Ramos (cell line): ENCODE results near the gene TRIM36.

ENCODE experiments used
- in situ Hi-C: fragments of 300-500 bp; cut with MboI; formaldehyde crosslinking; loops from one replicate; pipeline ENCODE4 v1.14.3; 2022; ENCODE audit warnings: low sequenced_read_pairs; ENCODE audit not compliant: unreplicated experiment

TRIM36 gene

DNA sequence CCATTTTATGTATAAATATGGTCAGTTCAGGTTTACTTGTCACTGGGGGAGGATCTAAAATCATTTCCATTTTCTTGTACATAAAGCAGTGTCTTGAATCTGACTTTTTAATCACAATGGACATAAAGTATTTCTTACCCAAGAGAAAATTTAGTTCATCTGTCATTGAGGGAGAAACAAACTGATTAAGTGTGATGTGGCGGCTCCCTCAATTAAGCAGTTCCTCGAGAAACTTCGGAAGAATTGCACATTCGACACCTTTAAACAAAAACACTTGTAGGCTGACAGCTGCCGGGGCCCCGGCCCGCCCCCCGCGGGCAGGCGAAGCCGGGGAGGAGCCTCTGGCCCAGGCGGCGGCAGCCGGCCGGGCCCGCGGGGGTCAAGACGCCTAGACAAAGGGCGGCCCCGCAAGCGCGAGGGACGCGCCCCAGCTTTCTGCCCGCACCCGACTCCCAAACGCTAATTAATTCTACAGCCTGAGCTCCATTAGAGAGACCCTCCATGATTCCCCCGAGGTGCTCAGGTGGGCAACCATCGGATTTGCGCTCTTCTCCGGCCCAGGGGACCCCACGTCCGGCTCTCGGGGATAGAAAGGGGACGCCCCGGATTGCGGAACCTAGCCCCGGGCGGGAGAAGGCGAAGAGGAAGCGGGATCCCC lies 750 bp downstream of the TRIM36 start:
- in situ Hi-C loops = no loop called here

DNA sequence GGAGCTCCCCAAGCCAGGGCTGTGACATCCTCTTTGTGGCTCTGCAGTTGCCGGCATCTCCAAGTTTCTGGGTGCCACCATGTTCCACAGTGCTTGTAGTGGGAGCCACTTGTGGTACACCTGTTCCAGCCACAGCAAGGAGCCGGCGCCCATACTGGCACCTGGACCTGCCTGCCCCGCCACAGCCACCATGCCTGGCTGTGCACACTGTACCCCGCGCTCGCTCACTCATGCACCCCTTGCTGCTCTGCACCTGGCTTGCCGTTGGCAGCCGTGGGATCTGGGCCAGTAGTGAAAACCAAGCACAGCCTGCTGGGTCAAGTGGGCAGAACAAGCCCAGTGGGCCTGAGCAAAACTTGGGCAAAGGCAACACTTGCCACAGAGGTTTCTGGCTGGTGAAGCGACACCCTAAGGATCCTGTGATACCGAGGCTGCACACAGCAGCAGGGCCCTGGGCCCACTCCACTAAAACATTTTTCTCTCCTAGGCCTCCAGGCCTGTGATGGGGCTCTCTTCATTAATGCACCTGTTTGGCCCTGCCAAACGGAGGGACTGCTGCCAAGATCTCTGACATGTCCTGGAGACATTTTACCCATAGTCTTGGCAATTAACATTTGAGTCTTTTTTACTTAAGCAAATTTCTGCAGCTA lies 2.8 kb downstream of the TRIM36 start:
- in situ Hi-C loops = no loop called here

DNA sequence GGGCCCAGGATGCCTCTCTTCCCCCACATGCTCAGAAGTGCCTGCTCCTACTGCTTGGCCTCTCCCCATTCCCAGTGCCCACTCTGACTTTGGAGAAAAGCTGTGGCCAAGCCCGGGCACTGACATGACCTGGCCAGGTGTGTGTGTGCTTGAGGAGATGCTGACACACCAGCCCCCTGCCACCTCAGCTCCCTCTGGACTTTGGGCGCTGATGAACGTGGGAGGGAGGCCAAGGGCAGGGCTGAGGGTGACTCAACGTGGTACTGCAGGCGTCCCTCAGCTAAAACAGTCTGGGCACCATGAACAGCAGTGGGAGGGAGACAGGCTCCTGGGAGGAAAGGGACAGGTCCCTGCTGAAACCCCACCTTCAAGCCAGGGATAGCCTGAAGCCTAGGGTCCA lies 3.9 kb downstream of the TRIM36 start:
- in situ Hi-C loops = no loop called here

DNA sequence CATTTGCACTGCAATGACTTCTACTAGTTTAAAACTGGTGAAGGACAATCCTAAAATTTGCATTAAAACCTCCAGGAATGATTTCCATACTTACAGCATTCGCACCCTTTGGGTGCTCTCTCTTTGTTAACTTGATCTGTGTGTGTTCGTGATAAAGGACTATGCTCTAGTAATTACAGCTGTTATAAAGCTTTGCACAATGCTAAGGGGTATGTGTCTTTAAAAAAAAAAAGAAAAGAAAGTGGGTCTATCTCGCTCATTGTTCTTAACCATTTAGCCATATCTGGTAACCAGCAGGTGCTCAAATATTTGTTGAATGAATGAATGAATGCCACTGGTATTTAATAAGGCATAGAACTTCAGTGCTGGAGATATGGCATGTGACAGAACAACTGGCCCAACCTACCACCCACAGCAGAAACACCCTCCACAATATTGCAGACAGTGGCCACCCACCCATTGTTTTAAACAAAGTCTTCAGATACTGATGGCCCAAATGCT lies 8.7 kb downstream of the TRIM36 start:
- in situ Hi-C loops = no loop called here

DNA sequence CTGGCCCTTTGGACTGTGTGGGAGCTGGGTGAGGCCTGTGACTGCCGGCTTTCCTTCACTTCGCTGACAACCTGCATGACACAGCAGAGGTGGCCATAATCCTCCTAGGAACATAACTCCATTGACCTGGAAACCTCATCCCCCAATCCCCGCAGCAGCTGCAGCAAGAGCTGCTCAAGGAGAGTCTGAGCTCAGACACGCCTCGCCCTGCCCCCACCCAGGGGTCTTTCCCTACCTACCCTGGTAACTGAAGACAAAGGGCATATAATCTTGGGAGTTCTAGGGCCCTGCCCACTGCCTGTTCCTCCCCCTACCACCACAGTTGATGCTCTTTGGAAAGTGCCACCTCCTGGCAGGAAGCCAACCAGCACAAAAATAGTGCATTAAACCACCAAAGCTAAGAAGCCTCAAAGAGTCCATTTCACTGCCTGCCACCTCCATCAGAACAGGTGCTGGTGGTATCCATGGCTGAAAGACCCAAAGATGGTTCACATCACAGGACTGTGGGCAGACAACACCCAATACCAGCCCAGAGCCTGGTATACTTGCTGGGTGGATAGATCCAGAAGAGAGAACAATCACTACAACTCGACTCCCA lies 18.4 kb downstream of the TRIM36 start:
- in situ Hi-C loops = no loop called here

DNA sequence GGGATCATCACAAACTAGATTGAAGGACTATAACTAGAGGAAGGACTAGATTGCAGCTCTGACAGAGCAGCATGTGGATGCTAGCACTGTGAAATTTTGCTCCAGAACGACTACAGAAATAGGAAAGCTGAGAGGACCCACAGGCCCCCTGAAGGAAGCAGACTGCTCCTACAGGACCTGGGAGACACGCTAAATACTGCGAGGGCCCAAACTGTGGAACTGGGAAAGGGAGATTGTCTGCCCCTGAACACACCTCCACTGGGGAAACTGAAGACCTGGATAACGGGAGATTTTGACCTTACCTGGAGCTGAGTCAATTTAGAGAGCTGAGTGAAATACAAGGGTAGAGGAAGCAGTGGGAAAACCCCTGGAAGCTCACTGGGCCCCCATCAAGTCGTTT lies 19.2 kb downstream of the TRIM36 start:
- in situ Hi-C loops = no loop called here

DNA sequence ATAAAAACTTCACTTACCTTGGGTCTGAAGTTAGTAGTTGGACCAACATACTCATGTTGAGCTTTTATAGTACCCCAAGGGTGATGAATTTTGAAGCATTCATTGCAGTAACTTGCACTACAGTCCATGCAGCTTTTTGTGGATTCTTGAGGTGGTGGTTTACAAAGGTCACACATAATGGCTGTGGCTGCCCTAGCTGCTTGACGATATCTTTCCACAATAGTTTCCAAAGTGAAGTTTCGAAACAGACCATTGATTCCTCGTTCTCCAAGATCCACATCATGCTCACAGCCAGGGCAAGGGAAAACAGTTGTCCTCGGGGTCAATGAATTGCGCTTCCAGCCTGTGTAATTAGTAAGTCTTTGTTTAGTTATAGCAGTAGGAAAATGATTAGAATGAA lies 22.7 kb downstream of the TRIM36 start:
- in situ Hi-C loops = no loop called here

DNA sequence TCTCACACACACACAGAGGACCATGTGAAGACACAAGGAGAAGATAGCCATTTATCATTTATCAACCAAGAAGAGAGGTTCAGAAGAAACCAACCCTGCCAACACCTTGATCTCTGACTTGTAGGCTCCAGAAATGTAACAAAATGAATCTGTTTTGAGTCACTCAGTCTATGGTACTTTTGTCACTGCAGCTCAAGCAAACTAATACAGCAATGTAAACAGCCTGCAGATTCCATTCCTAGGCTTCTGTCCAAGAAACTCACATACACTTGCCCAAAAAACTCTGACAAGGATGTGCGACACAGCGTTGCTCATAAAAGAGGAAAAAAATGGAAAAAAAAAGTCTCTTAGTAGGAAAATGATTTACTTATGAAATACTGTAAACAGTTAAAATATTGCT lies 33.4 kb downstream of the TRIM36 start:
- in situ Hi-C loops = no loop called here

DNA sequence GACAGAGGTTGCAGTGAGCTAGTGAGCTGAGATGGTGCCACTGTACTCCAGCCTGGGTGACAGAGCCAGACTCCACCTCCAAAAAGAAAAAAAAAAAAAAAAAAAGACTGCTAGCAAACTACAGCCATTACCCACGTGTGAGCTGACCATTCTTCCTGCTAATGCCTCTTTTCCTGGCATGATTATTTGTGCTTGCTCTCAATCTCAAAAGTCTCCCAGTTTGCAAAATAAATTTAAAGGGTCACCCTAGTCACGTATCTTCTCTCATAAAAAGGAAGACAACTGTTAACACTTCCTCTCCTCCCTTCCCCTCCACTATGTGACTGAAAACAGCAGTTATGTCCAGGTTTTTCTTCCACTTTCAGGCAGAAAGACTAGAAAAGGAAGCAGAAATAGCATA lies 37.2 kb downstream of the TRIM36 start:
- in situ Hi-C loops = no loop called here

DNA sequence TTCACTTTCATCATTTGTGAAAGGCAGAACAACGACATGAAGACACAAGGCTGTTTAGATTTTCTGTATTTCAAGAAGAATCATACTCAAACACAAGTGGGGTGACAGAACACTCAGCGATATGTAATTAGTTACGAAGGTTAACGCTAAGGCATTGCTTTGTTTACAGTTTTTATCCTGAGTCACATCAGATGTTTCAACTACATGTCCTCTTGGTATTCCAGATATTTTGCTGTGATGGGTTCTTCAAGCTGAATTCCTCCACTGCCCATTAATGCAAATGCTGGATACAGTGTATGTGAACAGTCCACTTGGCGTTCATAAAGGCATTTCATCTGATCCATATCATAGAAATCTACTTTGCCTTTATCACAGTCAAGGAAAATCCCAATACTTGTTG lies 43.4 kb downstream of the TRIM36 start:
- in situ Hi-C loops = no loop called here

DNA sequence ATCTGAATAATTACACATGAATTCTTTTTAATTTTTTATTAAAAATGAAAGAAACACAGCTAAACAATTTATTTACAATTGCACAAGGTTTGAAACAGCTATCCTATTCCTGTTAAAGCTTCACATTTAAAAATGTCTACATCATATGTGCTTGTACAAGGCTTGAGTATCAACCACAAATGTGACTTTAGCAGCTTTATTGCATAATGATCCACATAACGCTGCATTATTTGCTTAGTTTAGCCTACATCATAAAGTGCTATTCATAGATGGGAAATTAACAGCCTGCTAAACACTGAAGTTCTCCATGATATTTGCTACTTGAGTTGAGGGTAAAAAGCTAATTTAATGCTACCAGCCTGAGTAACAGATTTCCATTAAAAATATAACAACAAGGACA lies 45.0 kb downstream of the TRIM36 start:
- in situ Hi-C loops = no loop called here

DNA sequence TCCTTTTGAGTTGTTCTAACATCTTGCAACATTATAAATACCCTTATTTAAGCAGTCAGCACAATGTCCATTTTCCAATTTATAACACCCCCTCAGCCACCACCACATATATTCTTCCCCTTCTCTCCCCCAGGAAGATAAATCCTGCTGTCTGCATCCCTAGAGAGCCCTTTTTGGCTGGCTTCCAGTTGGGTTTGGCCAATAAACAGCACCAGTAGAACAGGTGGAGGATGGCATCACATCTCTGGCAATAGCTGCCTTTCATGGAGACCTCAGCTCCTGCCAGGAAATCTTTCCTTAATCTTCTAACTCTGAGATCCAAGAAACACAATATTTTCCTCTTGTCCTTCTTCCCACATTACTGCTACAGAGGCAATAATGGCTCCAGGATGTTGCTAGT lies 53.7 kb downstream of the TRIM36 start:
- in situ Hi-C loops = no loop called here

DNA sequence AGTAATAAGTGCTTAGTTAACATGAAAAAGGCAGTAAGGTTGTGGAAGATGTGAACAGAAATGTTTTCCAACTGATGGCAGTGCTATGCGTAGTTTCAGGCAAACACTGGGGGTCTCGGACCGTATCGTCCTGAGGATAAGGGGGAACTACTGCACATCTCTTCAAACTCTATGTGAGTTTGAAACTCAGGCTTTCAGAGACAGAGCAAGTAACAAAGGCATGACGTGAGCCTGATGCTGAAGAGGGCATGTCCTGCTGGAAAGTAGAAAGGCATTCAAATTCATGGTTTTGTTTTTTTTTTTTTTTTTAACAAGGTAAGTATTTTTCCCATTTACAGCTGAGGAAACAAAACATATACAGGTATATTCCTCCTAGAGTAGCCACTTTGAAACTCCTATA lies 59.9 kb downstream of the TRIM36 start:
- in situ Hi-C loops = loop anchor here (10.0 kb wide), 1 partner anchor 465 kb away; no protein-coding TSS in a partner anchor

DNA sequence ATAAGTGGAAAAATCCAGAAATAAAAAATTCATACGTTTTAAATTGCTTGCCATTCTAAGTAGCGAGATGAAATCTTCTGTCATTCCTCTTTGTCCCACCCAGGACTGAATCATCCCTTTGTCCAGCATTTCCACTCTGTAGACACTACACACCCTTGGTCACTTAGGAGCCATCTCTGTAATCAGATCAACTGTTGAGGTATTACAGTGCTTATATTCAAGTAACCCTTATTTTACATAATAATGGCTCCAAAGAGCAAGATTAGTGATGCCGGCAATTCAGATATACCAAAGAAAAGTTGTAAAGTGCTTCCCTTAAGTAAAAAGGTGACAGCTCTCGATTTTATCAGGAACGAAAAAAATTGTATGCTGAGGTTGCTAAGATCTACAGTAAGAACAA lies 60.4 kb downstream of the TRIM36 start:
- in situ Hi-C loops = loop anchor here (10.0 kb wide), 1 partner anchor 465 kb away; no protein-coding TSS in a partner anchor

DNA sequence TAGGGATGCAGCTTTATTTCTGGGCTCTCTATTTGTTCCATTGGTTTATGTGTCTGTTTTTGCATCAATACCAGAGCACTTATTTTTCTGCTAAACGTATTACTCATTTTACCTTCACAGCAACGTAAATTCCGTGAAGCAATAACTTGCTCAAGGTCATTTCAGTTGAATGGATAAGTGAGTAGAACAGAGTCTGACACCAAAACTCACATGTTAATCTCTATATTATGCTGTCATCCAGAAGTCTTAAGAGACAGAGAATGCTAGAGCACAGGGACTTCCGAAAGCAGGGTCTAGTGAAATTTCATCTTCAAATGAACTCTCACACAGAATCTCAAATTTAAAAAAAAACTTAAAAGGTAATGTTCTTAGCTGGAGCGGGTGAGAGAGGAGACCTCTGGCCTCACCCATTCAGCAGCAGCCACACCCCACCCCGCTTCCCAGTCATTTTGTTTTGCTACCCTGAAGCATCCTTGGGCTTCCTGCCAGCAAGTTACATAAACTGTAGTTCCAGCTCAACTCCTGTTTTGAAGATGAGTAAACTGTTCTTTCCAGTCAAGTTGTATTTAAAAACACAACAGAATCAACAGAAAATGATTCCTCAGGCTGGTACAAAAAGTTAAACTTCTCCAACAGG lies 69.3 kb downstream of the TRIM36 start:
- in situ Hi-C loops = loop anchor here (10.0 kb wide), 1 partner anchor 474 kb away; no protein-coding TSS in a partner anchor

DNA sequence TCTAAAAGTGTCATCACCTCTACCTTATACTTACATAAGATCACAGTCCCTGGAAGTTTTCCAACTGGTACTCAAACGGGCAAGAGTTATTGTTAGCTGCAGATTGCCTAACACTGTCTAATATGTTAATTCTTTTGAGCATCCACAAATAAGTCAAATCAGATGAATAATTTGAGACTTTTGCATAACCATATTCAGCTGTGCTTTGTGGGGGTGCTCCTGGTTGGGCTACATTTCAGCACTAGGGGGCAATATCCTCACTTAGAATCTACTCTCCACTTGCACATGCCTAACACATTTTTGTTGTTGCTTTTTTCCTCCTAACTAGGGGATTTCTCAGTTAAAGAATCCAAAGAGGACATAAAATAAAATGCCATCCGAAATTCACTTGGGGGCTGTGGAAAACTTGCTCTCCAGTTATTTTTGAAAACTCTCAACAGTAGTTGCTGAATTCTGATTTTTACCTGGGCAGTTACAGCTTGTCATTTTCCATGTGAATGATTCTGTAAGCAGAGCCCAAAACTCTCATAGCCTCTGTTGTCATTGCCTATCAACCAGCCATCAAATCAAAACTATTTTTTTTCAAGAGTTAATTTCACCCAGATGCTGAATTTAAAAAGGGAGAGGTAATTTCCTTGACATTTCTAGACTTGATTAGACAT lies 71.5 kb downstream of the TRIM36 start:
- in situ Hi-C loops = loop anchor here (10.0 kb wide), 1 partner anchor 147 kb away; no protein-coding TSS in a partner anchor

DNA sequence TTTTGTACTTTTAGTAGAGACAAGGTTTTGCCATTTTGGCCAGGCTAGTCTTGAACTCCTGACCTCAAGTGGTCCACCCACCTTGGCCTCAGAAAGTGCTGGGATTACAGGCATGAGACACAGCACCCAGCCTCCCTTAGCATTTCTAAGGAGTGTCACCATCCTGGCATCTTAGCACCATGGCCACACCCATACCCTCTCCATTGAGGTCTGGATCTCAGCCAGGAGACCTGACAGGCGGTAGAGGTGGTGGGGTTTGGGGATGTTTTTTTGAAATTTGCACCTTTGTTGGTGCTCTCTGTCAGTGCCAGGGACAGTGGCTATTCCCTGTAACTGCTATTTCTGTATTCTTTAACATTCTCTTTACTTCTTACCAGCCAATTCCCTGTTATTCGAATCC lies 72.5 kb downstream of the TRIM36 start:
- in situ Hi-C loops = loop anchor here (10.0 kb wide), 1 partner anchor 148 kb away; no protein-coding TSS in a partner anchor

DNA sequence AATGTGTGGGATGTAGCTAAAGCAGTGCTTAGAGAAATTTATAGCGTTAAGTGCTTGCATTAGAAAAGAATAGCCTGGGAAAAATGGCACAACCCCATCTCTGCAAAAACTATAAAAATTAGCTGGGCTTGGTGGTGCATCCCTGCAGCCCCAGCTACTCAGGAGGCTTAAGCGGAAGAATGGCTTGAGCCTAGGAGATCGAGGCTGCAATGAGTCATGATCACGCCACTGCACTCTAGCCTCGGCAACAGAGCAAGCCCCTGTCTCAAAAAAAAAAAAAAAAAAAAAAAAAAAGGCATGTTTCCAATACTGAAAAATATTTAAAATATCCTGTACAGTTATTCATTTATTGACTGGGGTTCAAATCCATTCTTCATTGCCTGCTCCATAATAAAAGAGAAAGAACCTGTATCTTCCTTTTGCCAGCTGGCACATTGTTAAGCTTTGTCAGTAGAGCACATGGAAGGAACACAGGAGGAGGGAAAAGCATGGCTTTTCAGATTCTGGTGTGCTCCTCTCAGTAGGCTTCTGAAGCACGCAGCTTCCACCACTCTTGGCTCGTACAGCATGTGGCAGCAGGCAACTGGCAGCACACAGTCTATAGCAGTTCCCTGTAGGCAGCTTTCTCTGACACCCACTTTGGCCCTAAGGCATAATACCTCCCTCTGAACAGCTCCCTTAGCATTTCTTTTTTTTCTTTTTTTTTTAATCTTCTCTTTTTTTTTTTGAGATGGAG lies 73.5 kb downstream of the TRIM36 start:
- in situ Hi-C loops = loop anchor here (10.0 kb wide), 1 partner anchor 149 kb away; no protein-coding TSS in a partner anchor

DNA sequence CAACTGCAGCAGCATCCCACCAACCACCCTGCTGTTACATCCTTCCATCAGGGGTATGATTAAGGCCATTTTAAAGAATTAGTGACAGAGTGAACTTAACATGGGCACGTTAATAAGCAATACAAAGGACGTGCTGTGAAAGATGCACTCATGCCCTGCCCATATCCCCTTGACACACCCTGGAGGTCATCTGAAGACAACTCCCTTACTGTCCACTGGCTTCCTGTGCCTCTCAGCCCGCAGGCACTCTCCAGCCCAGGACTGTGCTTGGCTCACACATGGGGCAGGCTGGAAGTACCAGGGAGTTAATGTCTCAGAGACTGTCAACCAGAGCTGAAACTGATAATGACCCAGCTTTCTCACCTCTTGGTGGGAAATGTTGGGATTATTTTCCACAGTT lies 81.8 kb downstream of the TRIM36 start:
- in situ Hi-C loops = no loop called here

DNA sequence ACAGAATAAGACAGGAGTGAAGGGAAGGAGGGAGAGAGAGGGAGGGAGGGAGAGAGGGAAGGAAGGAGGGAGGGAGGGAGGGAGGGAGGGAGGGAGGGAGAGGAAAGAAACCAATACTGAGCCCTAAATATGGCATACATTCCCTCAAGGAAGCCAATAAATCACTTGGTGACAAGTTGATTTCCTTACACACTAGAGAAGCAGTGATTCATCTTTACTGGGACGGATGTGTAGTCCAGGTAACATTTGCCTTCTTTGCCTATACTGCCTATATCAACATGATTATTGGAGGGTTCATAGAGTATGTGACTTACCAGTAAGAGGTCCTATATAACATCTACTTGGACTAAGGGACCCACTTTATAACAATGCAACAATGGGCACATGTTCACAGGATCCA lies 83.2 kb downstream of the TRIM36 start:
- in situ Hi-C loops = no loop called here
